H9 (cell line): ENCODE measurements around the gene ALDH1A1. TPM values are rescaled to one million over a fixed set of nuclear protein-coding genes. Genes with fewer than 3 reads are reported as not detected.

ENCODE experiments used
- DNase-seq: peaks from one replicate; pipeline ENCODE4 v3.0.0-alpha.2; 2017
- H2AFZ ChIP-seq: one replicate; pipeline ENCODE4 v1.6.1; 2013; ENCODE audit warnings: mild to moderate bottlenecking, low read length, control low read depth, moderate library complexity
- H2AK5ac ChIP-seq: 2 replicates; pipeline ENCODE4 v1.6.1; 2013; ENCODE audit warnings: low read length, control low read depth, mixed read lengths; ENCODE audit not compliant: insufficient read length
- H2BK120ac ChIP-seq: one replicate; pipeline ENCODE4 v1.6.1; 2013; ENCODE audit warnings: low read depth, mild to moderate bottlenecking, low read length, control low read depth, inconsistent platforms; ENCODE audit not compliant: poor library complexity, severe bottlenecking
- H2BK12ac ChIP-seq: 2 replicates; pipeline ENCODE4 v1.6.1; 2013; ENCODE audit warnings: low read length, control low read depth, mixed read lengths, low read depth; ENCODE audit not compliant: insufficient read length
- H2BK15ac ChIP-seq: 2 replicates; pipeline ENCODE4 v1.6.1; 2013; ENCODE audit warnings: low read depth, low read length, control low read depth
- H2BK20ac ChIP-seq: one replicate; pipeline ENCODE4 v1.6.1; 2013; ENCODE audit warnings: low read depth, mild to moderate bottlenecking, low read length, control low read depth, inconsistent platforms; ENCODE audit not compliant: poor library complexity, severe bottlenecking
- H2BK5ac ChIP-seq: 2 replicates; pipeline ENCODE4 v1.6.1; 2013; ENCODE audit warnings: low read length, control low read depth, mixed read lengths; ENCODE audit not compliant: insufficient read length
- H3K14ac ChIP-seq: 2 replicates; pipeline ENCODE4 v1.6.1; 2013; ENCODE audit warnings: low read length, control low read depth; ENCODE audit not compliant: insufficient read depth
- H3K18ac ChIP-seq: 2 replicates; pipeline ENCODE4 v1.6.1; 2013; ENCODE audit warnings: low read depth, mild to moderate bottlenecking, mixed read lengths, low read length, control low read depth; ENCODE audit not compliant: insufficient read length
- H3K23ac ChIP-seq: 2 replicates; pipeline ENCODE4 v1.6.1; 2013; ENCODE audit warnings: low read length, control low read depth, mixed read lengths, low read depth; ENCODE audit not compliant: insufficient read length
- H3K23me2 ChIP-seq: 2 replicates; pipeline ENCODE4 v1.6.1; 2013; ENCODE audit warnings: low read depth, mild to moderate bottlenecking, mixed read lengths, low read length, control low read depth; ENCODE audit not compliant: insufficient read length, poor library complexity, severe bottlenecking
- H3K27ac ChIP-seq: 2 replicates; pipeline ENCODE4 v1.5.1; 2013; ENCODE audit warnings: low read length, control low read depth, mixed read lengths, low read depth; ENCODE audit not compliant: insufficient read length
- H3K27me3 ChIP-seq: 2 replicates; pipeline ENCODE4 v1.6.1; 2013; ENCODE audit warnings: low read length, control low read depth, inconsistent platforms; ENCODE audit not compliant: insufficient read depth
- H3K4ac ChIP-seq: 2 replicates; pipeline ENCODE4 v1.6.1; 2013; ENCODE audit warnings: low read depth, mild to moderate bottlenecking, control low read depth, inconsistent platforms, low read length, moderate library complexity
- H3K4me1 ChIP-seq: 2 replicates; pipeline ENCODE4 v1.6.1; 2013; ENCODE audit warnings: low read length, control low read depth, inconsistent platforms; ENCODE audit not compliant: insufficient read depth
- H3K4me2 ChIP-seq: 2 replicates; pipeline ENCODE4 v1.6.1; 2013; ENCODE audit warnings: low read length, control low read depth, mixed read lengths; ENCODE audit not compliant: insufficient read length, insufficient read depth
- H3K56ac ChIP-seq: 2 replicates; pipeline ENCODE4 v1.6.1; 2013; ENCODE audit warnings: low read depth, mild to moderate bottlenecking, mixed read lengths, low read length, control low read depth; ENCODE audit not compliant: insufficient read length
- H3K79me1 ChIP-seq: 2 replicates; pipeline ENCODE4 v1.6.1; 2013; ENCODE audit warnings: low read depth, mild to moderate bottlenecking, moderate library complexity, low read length, control low read depth, inconsistent platforms; ENCODE audit not compliant: insufficient read depth, poor library complexity, severe bottlenecking
- H3K79me2 ChIP-seq: 2 replicates; pipeline ENCODE4 v1.6.1; 2013; ENCODE audit warnings: low read length, control low read depth, inconsistent platforms; ENCODE audit not compliant: insufficient read depth
- H3K9ac ChIP-seq: 2 replicates; pipeline ENCODE4 v1.6.1; 2013; ENCODE audit warnings: low read length, control low read depth, mixed read lengths; ENCODE audit not compliant: insufficient read length; ENCODE audit errors: extremely low read depth
- H3K9me3 ChIP-seq: one replicate; pipeline ENCODE4 v1.6.1; 2013; ENCODE audit warnings: low read depth, low read length, inconsistent platforms; ENCODE audit not compliant: control insufficient read depth
- H3T11ph ChIP-seq: one replicate; pipeline ENCODE4 v1.6.1; 2013; ENCODE audit warnings: mild to moderate bottlenecking, low read length, control low read depth, inconsistent platforms
- H4K20me1 ChIP-seq: one replicate; pipeline ENCODE4 v1.6.1; 2013; ENCODE audit not compliant: control insufficient read depth, insufficient read length, insufficient read depth
- H4K5ac ChIP-seq: 2 replicates; pipeline ENCODE4 v1.6.1; 2013; ENCODE audit warnings: low read depth, mild to moderate bottlenecking, mixed read lengths, low read length, control low read depth; ENCODE audit not compliant: insufficient read length
- H4K8ac ChIP-seq: replicated peaks from 2 replicates; pipeline ENCODE4 v1.6.1; 2013; ENCODE audit warnings: low read length, control low read depth, mixed read lengths, low read depth; ENCODE audit not compliant: insufficient read length
- H4K91ac ChIP-seq: 2 replicates; pipeline ENCODE4 v1.6.1; 2013; ENCODE audit warnings: low read depth, mild to moderate bottlenecking, moderate library complexity, mixed read lengths, low read length, control low read depth; ENCODE audit not compliant: insufficient read length
- H3K27ac Mint-ChIP-seq, 3 experiments: 2 replicates in 2 of 3; 3 replicates in 1 of 3; pipeline ENCODE4 v1.8.0; 2020 to 2021; ENCODE audit warnings: mixed read lengths in 3 of 3, mild to moderate bottlenecking in 1 of 3, moderate library complexity in 1 of 3
- H3K27me3 Mint-ChIP-seq: 2 replicates; pipeline ENCODE4 v1.8.0; 2021; ENCODE audit warnings: low read depth, mild to moderate bottlenecking, moderate library complexity, mixed read lengths
- H3K36me3 Mint-ChIP-seq, 3 experiments: 2 replicates in 2 of 3; 3 replicates in 1 of 3; pipeline ENCODE4 v1.8.0; 2020 to 2021; ENCODE audit warnings: low read depth in 3 of 3, mixed read lengths in 3 of 3; ENCODE audit not compliant: insufficient read depth in 1 of 3
- H3K4me1 Mint-ChIP-seq, 2 experiments: 2 replicates each; pipeline ENCODE4 v1.8.0; 2020; ENCODE audit warnings: mixed read lengths in 2 of 2
- H3K4me3 Mint-ChIP-seq, 2 experiments: 2 replicates in 1 of 2; 3 replicates in 1 of 2; pipeline ENCODE4 v1.8.0; 2020 to 2021; ENCODE audit warnings: mild to moderate bottlenecking in 2 of 2, mixed read lengths in 2 of 2, moderate library complexity in 1 of 2
- H3K9me3 Mint-ChIP-seq, 2 experiments: 2 replicates in 1 of 2; 3 replicates in 1 of 2; pipeline ENCODE4 v1.8.0; 2020; ENCODE audit warnings: mild to moderate bottlenecking in 2 of 2, mixed read lengths in 2 of 2, moderate library complexity in 1 of 2
- WGBS: extraction: QIAGEN DNeasy Blood & Tissue Kit; methylation state at CpG from one replicate; pipeline ENCODE4 v1.1.7; 2013; ENCODE audit warnings: missing lambda C conversion rate, low lambda C conversion rate, mixed read lengths; ENCODE audit not compliant: insufficient read length; ENCODE audit errors: extremely low coverage; 5-methylcytosine and 5-hydroxymethylcytosine counted together
- total RNA-seq: library from RNA; stranded (reverse); gene quantifications from 2 replicates; pipeline ENCODE4 v1.2.1, GENCODE V29; 2021
- TF ChIP-seq, protein P1 (sequence below): fragments of 200-600 bp; sonication (generic); conservative IDR thresholded peaks from 3 replicates; pipeline ENCODE4 v1.8.0; 2021; ENCODE audit warnings: antibody characterized with exemption, mild to moderate bottlenecking

Gene ALDH1A1
- total RNA-seq, 1 experiment from 2014 or later = 1.1 TPM

DNA sequence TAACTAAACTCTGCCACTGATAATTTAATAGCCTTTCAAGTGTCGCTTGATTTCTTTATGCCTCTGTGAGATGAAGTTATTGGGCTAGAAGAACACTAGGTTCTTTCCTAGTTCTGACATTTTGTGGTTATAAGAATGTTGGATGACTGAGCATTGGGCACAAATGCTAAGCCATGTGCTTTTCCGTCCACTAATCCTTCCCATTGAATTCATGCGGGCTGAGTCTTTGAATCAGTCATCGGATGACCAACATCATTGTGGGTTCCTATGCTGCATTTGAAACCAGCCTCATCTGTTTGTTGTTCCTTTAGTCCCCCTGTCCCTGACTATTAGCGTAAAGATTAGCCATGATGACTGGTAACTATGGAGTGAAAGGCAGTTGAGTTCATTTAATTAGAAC lies 58.5 kb downstream of the ALDH1A1 start:
- Histone ChIP-seq H3K27me3 (no peaks in the 10 kb centered on the region), H3K23me2 (no peaks in the 10 kb centered on the region), H2BK20ac (no peak overlapping the region), H3K4me1 (no peaks in the 10 kb centered on the region), H2BK120ac (no peak overlapping the region), H4K8ac (no peak overlapping the region), H3K18ac (no peak overlapping the region), H2AK5ac (no peak overlapping the region), H3K4ac (no peak overlapping the region), H3K9me3 (no peaks in the 10 kb centered on the region), H3K4me2 (no peak overlapping the region), H3K23ac (no peak overlapping the region), H3K79me2 (no peaks in the 10 kb centered on the region), H2BK15ac (no peak overlapping the region), H3K27ac (no peak overlapping the region), H3K56ac (no peak overlapping the region), H4K20me1 (no peaks in the 10 kb centered on the region), H3K14ac (no peak overlapping the region), H3T11ph (no peak overlapping the region), H4K91ac (no peak overlapping the region), H2BK12ac (no peak overlapping the region), H3K79me1 (no peaks in the 10 kb centered on the region), H3K9ac (no peak overlapping the region), H2AFZ (no peak overlapping the region), H4K5ac (no peak overlapping the region), H2BK5ac (no peak overlapping the region)
- no peaks in the 10 kb centered on the region; the same call in 1 of the 2 replicates for H3K27me3 Mint-ChIP-seq
- no peak for DNase-seq
- H3K36me3 Mint-ChIP-seq = no peaks in the 10 kb centered on the region
- no peak overlapping the region for H3K4me3 Mint-ChIP-seq
- no peaks in the 10 kb centered on the region for H3K4me1 Mint-ChIP-seq
- TF ChIP-seq, protein P1, sequence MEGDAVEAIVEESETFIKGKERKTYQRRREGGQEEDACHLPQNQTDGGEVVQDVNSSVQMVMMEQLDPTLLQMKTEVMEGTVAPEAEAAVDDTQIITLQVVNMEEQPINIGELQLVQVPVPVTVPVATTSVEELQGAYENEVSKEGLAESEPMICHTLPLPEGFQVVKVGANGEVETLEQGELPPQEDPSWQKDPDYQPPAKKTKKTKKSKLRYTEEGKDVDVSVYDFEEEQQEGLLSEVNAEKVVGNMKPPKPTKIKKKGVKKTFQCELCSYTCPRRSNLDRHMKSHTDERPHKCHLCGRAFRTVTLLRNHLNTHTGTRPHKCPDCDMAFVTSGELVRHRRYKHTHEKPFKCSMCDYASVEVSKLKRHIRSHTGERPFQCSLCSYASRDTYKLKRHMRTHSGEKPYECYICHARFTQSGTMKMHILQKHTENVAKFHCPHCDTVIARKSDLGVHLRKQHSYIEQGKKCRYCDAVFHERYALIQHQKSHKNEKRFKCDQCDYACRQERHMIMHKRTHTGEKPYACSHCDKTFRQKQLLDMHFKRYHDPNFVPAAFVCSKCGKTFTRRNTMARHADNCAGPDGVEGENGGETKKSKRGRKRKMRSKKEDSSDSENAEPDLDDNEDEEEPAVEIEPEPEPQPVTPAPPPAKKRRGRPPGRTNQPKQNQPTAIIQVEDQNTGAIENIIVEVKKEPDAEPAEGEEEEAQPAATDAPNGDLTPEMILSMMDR = no peak
- no peaks in the 10 kb centered on the region for H3K9me3 Mint-ChIP-seq
- WGBS = no CpG with 5 or more reads among the region's 5 CpGs
- no peak overlapping the region for H3K27ac Mint-ChIP-seq
